ACC112 (cell line): ENCODE results near the gene UBXN7.
A peak's percentile ranks its signal among the peaks of the same experiment; 100 is the strongest.
"Not testable (repeated sequence)": the region's sequence is repeated elsewhere in the genome, so short reads cannot be mapped to it uniquely, and the experiment has no call there.

Experiments
- H2AFZ ChIP-seq: fragments of 200-600 bp; sonication (generic); one replicate; pipeline ENCODE4 v1.6.0; 2017; ENCODE audit warnings: antibody characterized with exemption, low read length; ENCODE audit not compliant: unreplicated experiment
- H3K27ac ChIP-seq: fragments of 200-600 bp; sonication (generic); 2 replicates; pipeline ENCODE4 v1.5.1; 2014; ENCODE audit warnings: low read depth, mild to moderate bottlenecking, antibody characterized with exemption, low read length, moderate library complexity
- H3K27me3 ChIP-seq: fragments of 200-600 bp; sonication (generic); 2 replicates; pipeline ENCODE4 v1.6.1; 2014; ENCODE audit warnings: mild to moderate bottlenecking, antibody characterized with exemption, low read length, moderate library complexity, mixed read lengths; ENCODE audit not compliant: insufficient read depth
- H3K36me3 ChIP-seq: fragments of 200-600 bp; sonication (generic); 2 replicates; pipeline ENCODE4 v1.6.1; 2016; ENCODE audit warnings: mild to moderate bottlenecking, antibody characterized with exemption, low read length, moderate library complexity, mixed read lengths; ENCODE audit not compliant: insufficient read depth
- H3K4me1 ChIP-seq: fragments of 200-600 bp; sonication (generic); one replicate; pipeline ENCODE4 v1.6.1; 2016; ENCODE audit warnings: low read length, mixed read lengths; ENCODE audit not compliant: insufficient read depth, unreplicated experiment, control insufficient read depth
- H3K4me3 ChIP-seq: fragments of 200-600 bp; sonication (generic); 2 replicates; pipeline ENCODE4 v1.5.1; 2014; ENCODE audit warnings: mild to moderate bottlenecking, low read depth, low read length
- H3K79me2 ChIP-seq: fragments of 200-600 bp; sonication (generic); one replicate; pipeline ENCODE4 v1.6.0; 2016; ENCODE audit warnings: low read length; ENCODE audit not compliant: control insufficient read depth, unreplicated experiment, insufficient read depth

The UBXN7 gene

GRCh38 chr3:196397941-196398340 lies 34.3 kb downstream of the UBXN7 start:
- Histone ChIP-seq H2AFZ (no peak overlapping the region), H3K4me3 (no peak overlapping the region), H3K36me3 (peaks cover 45% of the 10 kb centered on the region), H3K27ac (no peak overlapping the region), H3K27me3 (no peaks in the 10 kb centered on the region), H3K79me2 (peaks cover 4% of the 10 kb centered on the region), H3K4me1 (peaks cover 16% of the 10 kb centered on the region)

GRCh38 chr3:196390116-196390515 lies 42.1 kb downstream of the UBXN7 start:
- H3K36me3 ChIP-seq = peaks cover 33% of the 10 kb centered on the region
- H3K4me3 ChIP-seq = no peak overlapping the region
- H3K27ac ChIP-seq = no peak overlapping the region
- H3K4me1 ChIP-seq = peaks cover 11% of the 10 kb centered on the region
- H2AFZ ChIP-seq = no peak overlapping the region
- peaks cover 4% of the 10 kb centered on the region for H3K79me2 ChIP-seq
- H3K27me3 ChIP-seq = no peaks in the 10 kb centered on the region

- no peak overlapping the region for H2AFZ ChIP-seq
- peaks cover 28% of the 10 kb centered on the region for H3K36me3 ChIP-seq
- H3K27ac ChIP-seq = peak overlapping the region; percentile 16
- no peak overlapping the region for H3K4me3 ChIP-seq
- H3K4me1 ChIP-seq = peaks cover 11% of the 10 kb centered on the region
- peaks cover 4% of the 10 kb centered on the region for H3K79me2 ChIP-seq
- no peaks in the 10 kb centered on the region for H3K27me3 ChIP-seq
Measured at GRCh38 chr3:196388956-196389355, 43.3 kb downstream of the UBXN7 start.

GRCh38 chr3:196387941-196388340 lies 44.3 kb downstream of the UBXN7 start:
- H2AFZ ChIP-seq = not testable (repeated sequence)
- H3K36me3 ChIP-seq = peaks cover 23% of the 10 kb centered on the region

GRCh38 chr3:196386797-196387196 lies 45.4 kb downstream of the UBXN7 start:
- H2AFZ ChIP-seq, H3K27ac ChIP-seq, H3K27me3 ChIP-seq, H3K79me2 ChIP-seq, H3K4me3 ChIP-seq: not testable (repeated sequence)
- Histone ChIP-seq H3K36me3 (peaks cover 20% of the 10 kb centered on the region), H3K4me1 (peaks cover 11% of the 10 kb centered on the region)

More at GRCh38 chr3:196387941-196388340, 44.3 kb downstream of the UBXN7 start:
- H3K4me1 ChIP-seq = peaks cover 11% of the 10 kb centered on the region
- H3K4me3 ChIP-seq, H3K27ac ChIP-seq, H3K79me2 ChIP-seq, H3K27me3 ChIP-seq: not testable (repeated sequence)

- H3K27ac ChIP-seq, H3K27me3 ChIP-seq, H3K4me3 ChIP-seq, H3K79me2 ChIP-seq, H2AFZ ChIP-seq: not testable (repeated sequence)
- peaks cover 19% of the 10 kb centered on the region for H3K36me3 ChIP-seq
- peaks cover 11% of the 10 kb centered on the region for H3K4me1 ChIP-seq
Measured at GRCh38 chr3:196386034-196386433, 46.2 kb downstream of the UBXN7 start.

GRCh38 chr3:196385446-196385845 lies 46.8 kb downstream of the UBXN7 start:
- H3K27me3 ChIP-seq, H3K4me3 ChIP-seq, H2AFZ ChIP-seq, H3K79me2 ChIP-seq, H3K27ac ChIP-seq: not testable (repeated sequence)
- Histone ChIP-seq H3K4me1 (peaks cover 11% of the 10 kb centered on the region), H3K36me3 (peaks cover 13% of the 10 kb centered on the region)

- no peaks in the 10 kb centered on the region for H3K27me3 ChIP-seq
- no peak overlapping the region for H2AFZ ChIP-seq
- no peak overlapping the region for H3K27ac ChIP-seq
- no peaks in the 10 kb centered on the region for H3K4me1 ChIP-seq
- H3K79me2 ChIP-seq = no peaks in the 10 kb centered on the region
- H3K4me3 ChIP-seq = no peak overlapping the region
- H3K36me3 ChIP-seq = peaks cover 7% of the 10 kb centered on the region; the same call in 1 of the 2 replicates
Measured at GRCh38 chr3:196378146-196378841, 53.9 kb downstream of the UBXN7 start.

- H3K27me3 ChIP-seq = no peaks in the 10 kb centered on the region
- no peak overlapping the region for H3K4me3 ChIP-seq
- H3K4me1 ChIP-seq = no peaks in the 10 kb centered on the region
- no peak overlapping the region for H3K27ac ChIP-seq
- H2AFZ ChIP-seq = no peak overlapping the region
- H3K79me2 ChIP-seq = no peaks in the 10 kb centered on the region
- peaks cover 7% of the 10 kb centered on the region; the same call in 1 of the 2 replicates for H3K36me3 ChIP-seq
Measured at GRCh38 chr3:196377321-196377720, 54.9 kb downstream of the UBXN7 start.

- H3K4me3 ChIP-seq = no peak overlapping the region
- no peaks in the 10 kb centered on the region for H3K27me3 ChIP-seq
- H3K27ac ChIP-seq = no peak overlapping the region
- peaks cover 29% of the 10 kb centered on the region for H3K36me3 ChIP-seq
- no peaks in the 10 kb centered on the region for H3K4me1 ChIP-seq
- no peak overlapping the region for H2AFZ ChIP-seq
- H3K79me2 ChIP-seq = no peaks in the 10 kb centered on the region
Measured at GRCh38 chr3:196365736-196366135, 66.5 kb downstream of the UBXN7 start.

- Histone ChIP-seq H3K4me3 (no peak overlapping the region), H3K27ac (no peak overlapping the region), H3K27me3 (no peaks in the 10 kb centered on the region), H3K36me3 (peaks cover 41% of the 10 kb centered on the region), H3K4me1 (no peaks in the 10 kb centered on the region), H2AFZ (no peak overlapping the region), H3K79me2 (no peaks in the 10 kb centered on the region)
Measured at GRCh38 chr3:196360586-196360985, 71.6 kb downstream of the UBXN7 start.
